Measurements from ENCODE around the gene GYPB.
"Not testable (repeated sequence)": the region's sequence is repeated elsewhere in the genome, so short reads cannot be mapped to it uniquely, and the experiment has no call there.

GRCh38 chr4:143996193-143996592 is 23.0 kb downstream of the GYPB start:
- not testable (repeated sequence) for TF ChIP-seq EZH2 (IDR thresholded peaks at IDR 0.05; ENCODE audit: insufficient read depth, poor library complexity, severe bottlenecking); EZH2phosphoT487 (IDR thresholded peaks at IDR 0.05; ENCODE audit: insufficient read depth, low read depth)

Measured in GM23248 (cell line).